IMR-90 (cell line): ENCODE data around the gene IKZF4. TPM values are rescaled to one million over a fixed set of nuclear protein-coding genes. Genes with fewer than 3 reads are reported as not detected.

Source experiments
- ATAC-seq: fragments of 200-7000 bp; cut with Tn5 transposase; 2 replicates; pipeline ENCODE4 v1.9.1; 2020; ENCODE audit warnings: low read depth, mild to moderate bottlenecking, moderate library complexity
- BruUV-seq: library from RNA; stranded (reverse); fragments of 400-500 nt; replicated peaks from 2 replicates; lab custom pipeline; 2021; lab: Mats Ljungman, UMichigan
- CTCF ChIA-PET: fragments of 300-600 bp; formaldehyde crosslinking; extraction: SDS; loops from one replicate; lab custom pipeline; 2021; ENCODE audit warnings: antibody characterized with exemption; lab: Yijun Ruan, JAX
- POLR2A ChIA-PET: fragments of 300-600 bp; sonication (Branson Sonifier 250); formaldehyde crosslinking; loops from one replicate; lab custom pipeline; 2022; ENCODE audit warnings: antibody characterized with exemption; ENCODE audit not compliant: unreplicated experiment; lab: Charles Lee
- DNase-seq: peaks from one replicate; pipeline ENCODE4 v3.0.0; 2013
- H2AFZ ChIP-seq: replicated peaks from 2 replicates; pipeline ENCODE3; 2013; ENCODE audit warnings: low read length, mild to moderate bottlenecking; ENCODE audit not compliant: poor library complexity
- H2AK5ac ChIP-seq: 2 replicates; pipeline ENCODE4 v1.6.1; 2013; ENCODE audit warnings: low read depth, low read length, inconsistent platforms
- H2AK9ac ChIP-seq: replicated peaks from 2 replicates; pipeline ENCODE3; 2013; ENCODE audit warnings: mild to moderate bottlenecking, low read depth, low read length, moderate library complexity; ENCODE audit not compliant: poor library complexity
- H2BK120ac ChIP-seq: 2 replicates; pipeline ENCODE4 v1.6.1; 2013; ENCODE audit warnings: low read depth, low read length, inconsistent platforms
- H2BK15ac ChIP-seq: 3 replicates; pipeline ENCODE4 v1.6.1; 2013; ENCODE audit warnings: low read depth, low read length, inconsistent platforms
- H2BK20ac ChIP-seq: 2 replicates; pipeline ENCODE4 v1.6.1; 2013; ENCODE audit warnings: low read depth, mild to moderate bottlenecking, inconsistent platforms, low read length, moderate library complexity
- H2BK5ac ChIP-seq: 2 replicates; pipeline ENCODE4 v1.6.1; 2013; ENCODE audit warnings: mild to moderate bottlenecking, low read depth, low read length, inconsistent platforms; ENCODE audit not compliant: poor library complexity, severe bottlenecking
- H3K14ac ChIP-seq: replicated peaks from 2 replicates; pipeline ENCODE4 v1.6.1; 2013; ENCODE audit warnings: low read depth, low read length, inconsistent platforms
- H3K18ac ChIP-seq: 2 replicates; pipeline ENCODE4 v1.6.1; 2013; ENCODE audit warnings: low read depth, low read length, control low read depth
- H3K23ac ChIP-seq: 2 replicates; pipeline ENCODE4 v1.6.1; 2013; ENCODE audit warnings: low read depth, low read length, inconsistent platforms
- H3K27ac ChIP-seq: 2 replicates; pipeline ENCODE4 v1.5.1; 2013; ENCODE audit warnings: mild to moderate bottlenecking, control low read depth, low read length; ENCODE audit not compliant: insufficient read depth
- H3K27me3 ChIP-seq: 2 replicates; pipeline ENCODE4 v1.6.1; 2013; ENCODE audit warnings: low read length; ENCODE audit not compliant: control insufficient read depth, insufficient read depth
- H3K36me3 ChIP-seq: 2 replicates; pipeline ENCODE4 v1.6.1; 2013; ENCODE audit warnings: low read length, mixed read lengths; ENCODE audit not compliant: control insufficient read depth, insufficient read depth
- H3K4ac ChIP-seq: 2 replicates; pipeline ENCODE4 v1.6.1; 2013; ENCODE audit warnings: low read depth, low read length, inconsistent platforms
- H3K4me1 ChIP-seq: 2 replicates; pipeline ENCODE4 v1.6.1; 2013; ENCODE audit warnings: low read length, mixed read lengths; ENCODE audit not compliant: control insufficient read depth, insufficient read depth
- H3K4me2 ChIP-seq: 2 replicates; pipeline ENCODE4 v1.6.1; 2013; ENCODE audit warnings: low read depth, mild to moderate bottlenecking, control low read depth, low read length, moderate library complexity
- H3K4me3 ChIP-seq: 2 replicates; pipeline ENCODE4 v1.5.1; 2013; ENCODE audit warnings: low read depth, mild to moderate bottlenecking, control low read depth, low read length, moderate library complexity; ENCODE audit not compliant: insufficient read depth
- H3K56ac ChIP-seq: 2 replicates; pipeline ENCODE4 v1.6.1; 2013; ENCODE audit warnings: low read length, inconsistent platforms; ENCODE audit not compliant: insufficient read depth; ENCODE audit errors: extremely low read depth
- H3K79me1 ChIP-seq, 2 experiments: 2 replicates each; pipeline ENCODE4 v1.6.1; 2013; ENCODE audit warnings: low read length in 2 of 2, inconsistent platforms in 1 of 2, low read depth in 1 of 2
- H3K9ac ChIP-seq: 2 replicates; pipeline ENCODE4 v1.6.1; 2013; ENCODE audit warnings: low read depth, low read length, control low read depth
- H3K9me1 ChIP-seq: 2 replicates; pipeline ENCODE4 v1.6.1; 2013; ENCODE audit warnings: low read length, inconsistent platforms; ENCODE audit not compliant: insufficient read depth
- H3K9me3 ChIP-seq: 2 replicates; pipeline ENCODE4 v1.6.1; 2013; ENCODE audit warnings: low read length; ENCODE audit not compliant: control insufficient read depth, insufficient read depth
- H4K20me1 ChIP-seq: 2 replicates; pipeline ENCODE4 v1.6.1; 2013; ENCODE audit warnings: low read length, inconsistent platforms; ENCODE audit not compliant: insufficient read depth
- H4K5ac ChIP-seq: 2 replicates; pipeline ENCODE4 v1.6.1; 2013; ENCODE audit warnings: mild to moderate bottlenecking, low read depth, low read length, control low read depth
- H4K8ac ChIP-seq, 2 experiments: 2 replicates each; pipeline ENCODE4 v1.6.1; 2013; ENCODE audit warnings: low read depth in 2 of 2, low read length in 2 of 2, control low read depth in 1 of 2, inconsistent platforms in 1 of 2
- H4K91ac ChIP-seq: 2 replicates; pipeline ENCODE4 v1.6.1; 2013; ENCODE audit warnings: low read depth, low read length, inconsistent platforms; ENCODE audit not compliant: insufficient read depth
- CEBPB ChIP-seq: IDR thresholded peaks from 2 replicates; pipeline ENCODE4 v1.6.1; 2012; ENCODE audit warnings: low read depth, low read length, improper control_type of control experiment
- MAZ ChIP-seq: IDR thresholded peaks from 2 replicates; pipeline ENCODE4 v1.6.1; 2012; ENCODE audit warnings: low read depth, mild to moderate bottlenecking, low read length, improper control_type of control experiment, moderate library complexity, borderline replicate concordance
- POLR2A ChIP-seq: IDR thresholded peaks from 2 replicates; pipeline ENCODE4 v1.6.1; 2012; ENCODE audit warnings: mild to moderate bottlenecking, low read depth, low read length
- WGBS, 2 experiments: methylation state at CpG; one replicate each; pipeline versions ENCODE4 v1.1.5 to v1.1.7; 2013; ENCODE audit warnings: missing lambda C conversion rate in 2 of 2; ENCODE audit not compliant: insufficient read length in 1 of 2; ENCODE audit errors: extremely low coverage in 2 of 2; 5-methylcytosine and 5-hydroxymethylcytosine counted together
- dilution Hi-C: fragments of 300-500 bp; cut with HindIII; formaldehyde crosslinking; loops from one replicate; pipeline ENCODE4 v1.14.3; 2018; ENCODE audit warnings: low sequenced_read_pairs; ENCODE audit not compliant: unreplicated experiment
- in situ Hi-C: fragments of 300-500 bp; cut with MboI; formaldehyde crosslinking; loops from 3 replicates; pipeline ENCODE4 v1.14.3; 2019; ENCODE audit warnings: low sequenced_read_pairs, inconsistent platforms, mixed read lengths
- intact Hi-C: fragments of 100-400 bp; cut with micrococcal nuclease; formaldehyde crosslinking; loops from 2 replicates; pipeline ENCODE4 v1.10.0; 2022
- polyA plus RNA-seq, 3 experiments: library from polyadenylated mRNA; depleted of rRNA; stranded (reverse); fragments of >200 nt; gene quantifications; 2 replicates each; pipeline ENCODE4 v1.2.3, GENCODE V29; 2012; ENCODE audit warnings: low replicate concordance in 1 of 3
- total RNA-seq: library from RNA; depleted of rRNA; stranded (reverse); fragments of >200 nt; gene quantifications from 2 replicates; pipeline ENCODE4 v1.2.3, GENCODE V29; 2012

The IKZF4 gene
- total and polyA plus RNA-seq, 2 of the 4 experiments (the other 2 are of a cell fraction): 1.8 to 7.1 TPM

DNA sequence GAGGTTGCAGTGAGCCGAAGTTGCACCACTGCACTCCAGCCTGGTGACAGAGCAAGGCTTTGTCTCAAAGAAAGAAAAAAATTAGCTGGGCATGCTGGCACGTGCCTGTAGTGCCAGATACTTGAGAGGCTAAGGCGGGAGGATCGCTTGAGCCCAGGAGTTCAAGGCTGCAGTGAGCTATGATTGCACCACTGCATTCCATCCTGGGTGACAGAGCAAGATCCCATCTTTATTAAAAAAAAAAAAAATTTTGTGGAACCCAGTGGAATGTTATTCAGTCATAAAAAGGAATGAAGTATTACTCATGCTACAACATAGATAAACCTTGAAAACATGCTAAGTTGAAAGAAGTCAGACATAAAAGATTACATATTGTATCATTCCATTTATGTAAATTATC, 50.8 kb downstream of the IKZF4 start:
- POLR2A ChIA-PET: no interaction called here

More for the DNA sequence above, 50.8 kb downstream of the IKZF4 start:
- DNase-seq (peak; percentile 51), ATAC-seq (peak; percentile 82)
- dilution Hi-C loops: no loop called here
- CTCF ChIA-PET: no interaction called here
- peak overlapping the region; percentile 39 for H2BK5ac ChIP-seq
- no peaks in the 10 kb centered on the region for H4K20me1 ChIP-seq
- H3K23ac ChIP-seq: no peak overlapping the region
- no peak overlapping the region for H2BK120ac ChIP-seq
- no peak overlapping the region for H3K4me3 ChIP-seq
- H2BK20ac ChIP-seq: no peak overlapping the region
- H2AFZ ChIP-seq: no peak overlapping the region
- intact Hi-C loops: no loop called here
- H3K27me3 ChIP-seq: no peaks in the 10 kb centered on the region
- in situ Hi-C loops: no loop called here
- H4K8ac ChIP-seq: no peak overlapping the region
- whole genome bisulfite sequencing, 2 experiments: no CpG with 5 or more reads among the region's 4 CpGs
- no peak overlapping the region for H2AK9ac ChIP-seq
- peaks cover 2% of the 10 kb centered on the region; the same call in 1 of the 2 replicates for H3K4me1 ChIP-seq
- H3K14ac ChIP-seq: no peak overlapping the region
- H2AK5ac ChIP-seq: no peak overlapping the region; the same call in 1 of the 2 replicates
- no peaks in the 10 kb centered on the region for H3K9me3 ChIP-seq
- H3K4me2 ChIP-seq: no peak overlapping the region
- no peak overlapping the region for H3K4ac ChIP-seq
- TF ChIP-seq MAZ (no peak), POLR2A (no peak), CEBPB (peak; percentile 80)
- H3K56ac ChIP-seq: no peak overlapping the region
- no peak overlapping the region for H4K5ac ChIP-seq
- H3K18ac ChIP-seq: no peak overlapping the region
- BruUV-seq: no TSS peak
- H3K36me3 ChIP-seq: no peaks in the 10 kb centered on the region
- no peaks in the 10 kb centered on the region for H3K79me1 ChIP-seq
- no peak overlapping the region for H2BK15ac ChIP-seq
- H3K9me1 ChIP-seq: 0 out of 2 replicates have a peak, but pooled peaks cover 4% of the 10 kb centered on the region
- no peak overlapping the region for H3K27ac ChIP-seq
- H4K91ac ChIP-seq: no peak overlapping the region
- no peak overlapping the region for H3K9ac ChIP-seq
